Measurements from ENCODE around the gene CHMP6. TPM values are rescaled to one million over a fixed set of nuclear protein-coding genes. Genes with fewer than 3 reads are reported as not detected.
"Not testable (repeated sequence)": the region's sequence is repeated elsewhere in the genome, so short reads cannot be mapped to it uniquely, and the experiment has no call there.

The CHMP6 gene
- total RNA-seq, 2 experiments from 2014 or later = 13.9 to 16.7 TPM

- no peak for DNase-seq
- Mint-ChIP-seq H3K4me1 (ENCODE audit: low read depth) (peaks cover 12% of the 10 kb centered on the region), H3K9me3 (peaks cover 4% of the 10 kb centered on the region), H3K4me3 (no peak overlapping the region), H3K36me3 (ENCODE audit: low read depth) (no peaks in the 10 kb centered on the region), H3K27ac (no peak overlapping the region), H3K27me3 (peaks cover 16% of the 10 kb centered on the region)
- no peak for TF ChIP-seq CTCF (IDR thresholded peaks at IDR 0.05)
- CTCF ChIA-PET = no interaction called here
- intact Hi-C loops (cut with micrococcal nuclease) = loop anchor here (5.0 kb wide), 1 partner anchor 72 kb away; no protein-coding TSS in a partner anchor
- no peak for ATAC-seq
- POLR2A ChIA-PET = no interaction called here
These were observed 38.2 kb downstream of the CHMP6 start for GRCh38 chr17:81029859-81030258.

GRCh38 chr17:81030312-81030711 is 38.7 kb downstream of the CHMP6 start:
- H3K27ac Mint-ChIP-seq; CTCF ChIA-PET; H3K9me3 Mint-ChIP-seq; intact Hi-C loops (cut with micrococcal nuclease); ATAC-seq; H3K4me3 Mint-ChIP-seq; DNase-seq; POLR2A ChIA-PET; H3K36me3 Mint-ChIP-seq (ENCODE audit: low read depth): not testable (repeated sequence)
- Mint-ChIP-seq H3K4me1 (ENCODE audit: low read depth) (peaks cover 12% of the 10 kb centered on the region), H3K27me3 (peaks cover 16% of the 10 kb centered on the region)

- CTCF ChIA-PET = interaction anchor here (1.3 kb wide), 1 partner anchor 71 kb away, joined by 3 read pairs; no protein-coding TSS in a partner anchor
- TF ChIP-seq CTCF (IDR thresholded peaks at IDR 0.05) = no peak
- Mint-ChIP-seq H3K27me3 (peaks cover 16% of the 10 kb centered on the region), H3K36me3 (ENCODE audit: low read depth) (no peaks in the 10 kb centered on the region), H3K4me1 (ENCODE audit: low read depth) (peaks cover 16% of the 10 kb centered on the region), H3K4me3 (no peak overlapping the region), H3K9me3 (peaks cover 4% of the 10 kb centered on the region), H3K27ac (no peak overlapping the region)
- intact Hi-C loops (cut with micrococcal nuclease) = no loop called here
- POLR2A ChIA-PET = no interaction called here
- no peak for DNase-seq
- no peak for ATAC-seq
These were observed 39.3 kb downstream of the CHMP6 start for GRCh38 chr17:81030741-81031565.

- Mint-ChIP-seq H3K27ac (no peak overlapping the region), H3K4me3 (no peak overlapping the region), H3K36me3 (ENCODE audit: low read depth) (no peaks in the 10 kb centered on the region), H3K27me3 (peaks cover 14% of the 10 kb centered on the region), H3K9me3 (peaks cover 2% of the 10 kb centered on the region), H3K4me1 (ENCODE audit: low read depth) (peaks cover 16% of the 10 kb centered on the region)
- no peak for ATAC-seq
- ChIA-PET CTCF (interaction anchor here (1.3 to 3.4 kb wide), 2 partner anchors 8 to 70 kb away, joined by 3 to 16 read pairs; no protein-coding TSS in a partner anchor), POLR2A (interaction anchor here (0.5 kb wide), 1 partner anchor 66 kb away, joined by 3 read pairs; no protein-coding TSS in a partner anchor)
- no peak for TF ChIP-seq CTCF (IDR thresholded peaks at IDR 0.05)
- intact Hi-C loops (cut with micrococcal nuclease) = no loop called here
- no peak for DNase-seq
These were observed 40.2 kb downstream of the CHMP6 start for GRCh38 chr17:81031566-81032550.

Data from activated CD8-positive, alpha-beta T cell treated with anti-CD3 and anti-CD28 coated beads for 36 hours (primary cell).